ENCODE measurements around the gene DDX49. TPM values are rescaled to one million over a fixed set of nuclear protein-coding genes. Genes with fewer than 3 reads are reported as not detected.

DDX49 gene
- total and polyA plus RNA-seq, 9 of the 15 experiments (the other 6 are each of a cell fraction or from before 2014, with no cell fraction given), result 1.1 to 113 (median 45.7) TPM

- in situ Hi-C loops (cut with MboI), result no loop called here
- Histone ChIP-seq H3K79me2 (ENCODE audit: control insufficient read depth, insufficient read depth, low read length) (no peaks in the 10 kb centered on the region), H3K4me2 (ENCODE audit: insufficient read depth, low read length) (no peak overlapping the region), H4K20me1 (replicated peaks; ENCODE audit: control insufficient read depth, insufficient read depth, low read length) (peaks cover 5% of the 10 kb centered on the region; the same call in 1 of the 2 replicates), H3K9me3 (replicated peaks; ENCODE audit: control insufficient read depth, insufficient read depth, low read depth, low read length) (no peaks in the 10 kb centered on the region), H2AFZ (ENCODE audit: low read depth, low read length) (no peak overlapping the region), H3K4me3 (no peak overlapping the region), H3K4me1 (replicated peaks in 1 of 2; ENCODE audit: control insufficient read depth in 2 of 2, insufficient read depth in 2 of 2, low read length in 2 of 2) (peaks cover 3 to 18% of the 10 kb centered on the region in 2 experiments; a peak in 4 of 5 replicates), H3K27ac (ENCODE audit: extremely low read depth, low read depth, low read length) (no peak overlapping the region), H3K9me1 (ENCODE audit: control insufficient read depth, insufficient read depth, low read length) (peaks cover 5% of the 10 kb centered on the region), H3K36me3 (ENCODE audit: control insufficient read depth, insufficient read depth, low read length) (no peaks in the 10 kb centered on the region), H3K9ac (ENCODE audit: insufficient read depth in 1 of 2, low read depth in 2 of 2, low read length in 2 of 2) (no peak overlapping the region), H3K27me3 (ENCODE audit: control insufficient read depth in 2 of 2, insufficient read depth in 2 of 2, low read length in 2 of 2) (peaks cover 0 to 4% of the 10 kb centered on the region in 2 experiments; a peak in 1 of 5 replicates)
- BruUV-seq (replicated peaks), result no TSS peak
- DNase-seq (ENCODE audit: extremely low read depth in 1 of 4, low spot score in 3 of 4) (no peak), FAIRE-seq (no peak), ATAC-seq (no peak)
- CTCF ChIA-PET (ENCODE audit: low intra/inter-chr PET ratio), result no interaction called here
- WGBS (ENCODE audit: insufficient coverage, low coverage, missing lambda C conversion rate), result 49% methylated on average over 3 of the region's 3 CpGs
- intact Hi-C loops (cut with micrococcal nuclease), result no loop called here
- POLR2A ChIA-PET, result interaction anchor here (0.6 kb wide), 1 partner anchor 128 kb away, joined by 3 read pairs; no protein-coding TSS in a partner anchor
- TF ChIP-seq ATF4 (CRISPR knock-in tag; IDR thresholded peaks at IDR 0.05) (no peak), ZNF146 (CRISPR knock-in tag; IDR thresholded peaks at IDR 0.05; ENCODE audit: unreplicated experiment) (no peak), ZNF655 (CRISPR knock-in tag; IDR thresholded peaks at IDR 0.05) (no peak), BRF1 (IDR thresholded peaks at IDR 0.05; ENCODE audit: borderline replicate concordance, extremely low read depth, insufficient read length) (no peak), PATZ1 (CRISPR knock-in tag; IDR thresholded peaks at IDR 0.05; ENCODE audit: borderline replicate concordance) (no peak), RB1 (IDR thresholded peaks at IDR 0.05; ENCODE audit: low read depth) (no peak), ZBTB34 (CRISPR knock-in tag; IDR thresholded peaks at IDR 0.05) (no peak), E2F5 (CRISPR knock-in tag; IDR thresholded peaks at IDR 0.05) (no peak), ZNF184 (CRISPR knock-in tag; IDR thresholded peaks at IDR 0.05) (no peak), HMGXB4 (CRISPR knock-in tag; IDR thresholded peaks at IDR 0.05) (no peak), ATF3 (IDR thresholded peaks at IDR 0.05) (no peak), ATF3 (CRISPR knock-in tag; conservative IDR thresholded peaks at IDR 0.05) (no peak), FOSL1 (tag; conservative IDR thresholded peaks at IDR 0.05) (no peak)
These were observed 19.6 kb downstream of the DDX49 start for GRCh38 chr19:18939163-18939562.

All from K562 (cell line).